Esophagus squamous epithelium (tissue), 4 donors: ENCODE data around the gene CCDC116.

Experiments used
- POLR2A ChIP-seq, 4 donors: fragments of 450-650 bp; IDR thresholded peaks; one replicate each; pipeline ENCODE4 v1.6.1; 2017; ENCODE audit warnings: antibody characterized with exemption in 4 of 4, mild to moderate bottlenecking in 4 of 4, moderate library complexity in 3 of 4
- TF ChIP-seq, protein P1 (sequence below), 6 experiments: fragments of 450-650 bp in 4 of 6; fragments of 200-600 bp in 2 of 6; sonication (generic) in 2 of 6; IDR thresholded peaks; one replicate each; pipeline ENCODE4 v1.5.1; 2016 to 2019; ENCODE audit warnings: antibody characterized with exemption in 6 of 6, mild to moderate bottlenecking in 4 of 6, moderate library complexity in 4 of 6

- no peak for TF ChIP-seq POLR2A (IDR thresholded peaks at IDR 0.05)
- TF ChIP-seq, protein P1, sequence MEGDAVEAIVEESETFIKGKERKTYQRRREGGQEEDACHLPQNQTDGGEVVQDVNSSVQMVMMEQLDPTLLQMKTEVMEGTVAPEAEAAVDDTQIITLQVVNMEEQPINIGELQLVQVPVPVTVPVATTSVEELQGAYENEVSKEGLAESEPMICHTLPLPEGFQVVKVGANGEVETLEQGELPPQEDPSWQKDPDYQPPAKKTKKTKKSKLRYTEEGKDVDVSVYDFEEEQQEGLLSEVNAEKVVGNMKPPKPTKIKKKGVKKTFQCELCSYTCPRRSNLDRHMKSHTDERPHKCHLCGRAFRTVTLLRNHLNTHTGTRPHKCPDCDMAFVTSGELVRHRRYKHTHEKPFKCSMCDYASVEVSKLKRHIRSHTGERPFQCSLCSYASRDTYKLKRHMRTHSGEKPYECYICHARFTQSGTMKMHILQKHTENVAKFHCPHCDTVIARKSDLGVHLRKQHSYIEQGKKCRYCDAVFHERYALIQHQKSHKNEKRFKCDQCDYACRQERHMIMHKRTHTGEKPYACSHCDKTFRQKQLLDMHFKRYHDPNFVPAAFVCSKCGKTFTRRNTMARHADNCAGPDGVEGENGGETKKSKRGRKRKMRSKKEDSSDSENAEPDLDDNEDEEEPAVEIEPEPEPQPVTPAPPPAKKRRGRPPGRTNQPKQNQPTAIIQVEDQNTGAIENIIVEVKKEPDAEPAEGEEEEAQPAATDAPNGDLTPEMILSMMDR (IDR thresholded peaks at IDR 0.05), result peak in 4 of 6 experiments; percentile 11 to 28 (median 23)
Observed at GRCh38 chr22:21641417-21641788, 8.8 kb downstream of the CCDC116 start.
